Cardiac muscle cell (in vitro differentiated cells and primary cell): ENCODE results near the gene NCAM1. TPM values are rescaled to one million over a fixed set of nuclear protein-coding genes. Genes with fewer than 3 reads are reported as not detected.

Experiments
- DNase-seq, 2 donors: peaks; one replicate each; pipeline versions ENCODE4 v3.0.0 to v3.0.0-alpha.2; 2010 to 2017; ENCODE audit warnings: low read depth in 1 of 2, low spot score in 1 of 2
- H3K27ac ChIP-seq: fragments of 200-600 bp; sonication (generic); 2 replicates; pipeline ENCODE4 v1.5.1; 2016
- H3K27me3 ChIP-seq: fragments of 200-600 bp; sonication (generic); 2 replicates; pipeline ENCODE4 v1.6.0; 2016; ENCODE audit warnings: control low read depth
- H3K36me3 ChIP-seq: fragments of 200-600 bp; sonication (generic); 2 replicates; pipeline ENCODE4 v1.5.1; 2016; ENCODE audit warnings: control low read depth
- H3K4me1 ChIP-seq: fragments of 200-600 bp; sonication (generic); 2 replicates; pipeline ENCODE4 v1.8.1; 2017; ENCODE audit warnings: low read depth, mild to moderate bottlenecking, mixed run types
- H3K4me3 ChIP-seq: fragments of 200-600 bp; sonication (generic); 2 replicates; pipeline ENCODE4 v1.5.1; 2016; ENCODE audit warnings: mild to moderate bottlenecking
- H3K9me3 ChIP-seq: fragments of 200-600 bp; sonication (generic); 2 replicates; pipeline ENCODE4 v1.5.1; 2017; ENCODE audit warnings: low read depth, mild to moderate bottlenecking, control low read depth
- polyA plus RNA-seq: library from polyadenylated mRNA; unstranded; fragments of >200 nt; fragmentation: Nextera tagmentation; extraction: Ambion mirVana; gene quantifications from 2 replicates; pipeline ENCODE4 v1.2.1, GENCODE V29; 2016
- total RNA-seq: library from RNA; depleted of rRNA; stranded (reverse); fragments of >200 nt; gene quantifications from 2 replicates; pipeline ENCODE4 v1.2.3, GENCODE V29; 2016
- TF ChIP-seq, protein P1 (sequence below): IDR thresholded peaks from 2 replicates; pipeline ENCODE4 v1.5.1; 2012; ENCODE audit warnings: low read depth, mild to moderate bottlenecking, low read length

Gene NCAM1
- total and polyA plus RNA-seq, 2 experiments from 2014 or later: 61.9 to 203 TPM

DNA sequence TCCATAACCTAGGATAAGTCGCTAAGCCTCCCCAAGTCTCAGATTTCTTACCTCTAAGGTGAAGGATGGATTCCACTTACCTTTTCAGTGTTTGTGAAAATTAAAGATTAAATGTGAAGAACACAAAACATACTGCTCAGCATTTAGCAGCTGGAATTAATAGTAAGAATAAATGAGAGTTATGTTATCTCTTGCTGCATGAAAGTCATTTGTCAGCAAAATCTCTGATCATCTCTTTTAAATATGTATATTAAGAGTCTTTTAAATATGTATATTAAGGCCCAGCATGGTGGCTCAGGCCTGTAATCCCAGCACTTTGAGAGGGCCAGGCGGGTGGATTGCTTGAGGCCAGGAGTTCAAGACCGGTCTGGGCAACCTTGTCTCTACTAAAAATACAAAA is 280.8 kb downstream of the NCAM1 start:
- Histone ChIP-seq H3K27ac (no peak overlapping the region), H3K9me3 (no peaks in the 10 kb centered on the region), H3K4me3 (no peak overlapping the region), H3K27me3 (no peaks in the 10 kb centered on the region), H3K4me1 (peaks cover 4% of the 10 kb centered on the region), H3K36me3 (peaks cover 9% of the 10 kb centered on the region)
- DNase-seq: no peak
- TF ChIP-seq, protein P1, sequence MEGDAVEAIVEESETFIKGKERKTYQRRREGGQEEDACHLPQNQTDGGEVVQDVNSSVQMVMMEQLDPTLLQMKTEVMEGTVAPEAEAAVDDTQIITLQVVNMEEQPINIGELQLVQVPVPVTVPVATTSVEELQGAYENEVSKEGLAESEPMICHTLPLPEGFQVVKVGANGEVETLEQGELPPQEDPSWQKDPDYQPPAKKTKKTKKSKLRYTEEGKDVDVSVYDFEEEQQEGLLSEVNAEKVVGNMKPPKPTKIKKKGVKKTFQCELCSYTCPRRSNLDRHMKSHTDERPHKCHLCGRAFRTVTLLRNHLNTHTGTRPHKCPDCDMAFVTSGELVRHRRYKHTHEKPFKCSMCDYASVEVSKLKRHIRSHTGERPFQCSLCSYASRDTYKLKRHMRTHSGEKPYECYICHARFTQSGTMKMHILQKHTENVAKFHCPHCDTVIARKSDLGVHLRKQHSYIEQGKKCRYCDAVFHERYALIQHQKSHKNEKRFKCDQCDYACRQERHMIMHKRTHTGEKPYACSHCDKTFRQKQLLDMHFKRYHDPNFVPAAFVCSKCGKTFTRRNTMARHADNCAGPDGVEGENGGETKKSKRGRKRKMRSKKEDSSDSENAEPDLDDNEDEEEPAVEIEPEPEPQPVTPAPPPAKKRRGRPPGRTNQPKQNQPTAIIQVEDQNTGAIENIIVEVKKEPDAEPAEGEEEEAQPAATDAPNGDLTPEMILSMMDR: no peak

DNA sequence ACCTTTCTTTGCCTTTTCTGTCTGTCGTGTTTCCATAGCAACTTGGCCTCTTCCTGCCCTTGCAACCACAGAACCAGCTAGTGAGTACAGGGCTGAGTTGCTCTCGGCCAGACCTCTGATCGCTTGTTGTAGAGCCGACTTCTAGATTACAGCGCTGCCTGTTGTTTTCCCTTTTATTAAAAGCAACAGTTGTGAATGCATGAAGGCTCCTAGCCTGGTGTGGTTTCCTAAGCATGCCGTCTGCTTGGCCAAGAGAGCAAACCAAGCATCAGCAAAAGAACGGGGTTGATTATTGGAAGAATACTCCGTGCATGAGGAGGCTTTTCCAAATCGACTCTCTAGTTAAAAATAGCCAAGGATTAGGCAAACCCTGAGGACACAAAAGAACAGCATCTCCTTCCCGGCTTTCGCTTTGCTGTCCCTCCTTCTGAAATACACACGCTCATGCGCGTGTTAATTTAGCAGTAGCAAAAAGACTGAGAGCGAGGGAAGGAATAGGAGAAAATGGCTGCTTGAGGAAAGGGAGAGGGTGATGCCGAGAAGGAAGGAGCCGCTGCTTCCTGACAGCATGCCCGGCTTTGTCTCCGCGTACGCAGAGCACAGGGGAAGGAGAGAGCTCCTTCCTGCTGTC is 281.7 kb downstream of the NCAM1 start:
- peak in 1 of 2 donors; percentile 81 for DNase-seq
- no peak overlapping the region for H3K27ac ChIP-seq
- H3K9me3 ChIP-seq: no peaks in the 10 kb centered on the region
- TF ChIP-seq, protein P1: no peak
- no peak overlapping the region for H3K4me3 ChIP-seq
- peaks cover 4% of the 10 kb centered on the region for H3K4me1 ChIP-seq
- peaks cover 6% of the 10 kb centered on the region for H3K36me3 ChIP-seq
- H3K27me3 ChIP-seq: no peaks in the 10 kb centered on the region

DNA sequence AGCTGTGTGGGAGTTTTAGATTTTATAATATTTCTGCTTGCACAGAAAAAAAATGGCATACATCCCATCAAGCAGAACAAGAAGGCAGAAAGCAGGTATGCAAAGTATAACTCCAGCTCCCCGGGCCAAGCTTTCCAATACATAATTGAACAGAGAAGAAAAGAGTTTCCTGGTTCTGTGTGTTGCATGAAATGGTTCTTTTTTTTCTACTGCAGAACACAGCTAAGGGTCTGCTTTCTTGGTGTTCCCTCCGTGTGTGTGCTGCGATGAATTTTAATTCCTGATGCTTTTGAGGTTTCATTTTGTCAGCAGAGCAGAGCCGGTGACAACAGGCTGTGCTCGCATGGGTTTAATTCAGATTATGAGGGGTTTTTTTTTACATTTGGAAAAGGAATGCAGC is 282.5 kb downstream of the NCAM1 start:
- no peak overlapping the region for H3K27ac ChIP-seq
- no peak for DNase-seq
- H3K4me3 ChIP-seq: no peak overlapping the region
- peaks cover 6% of the 10 kb centered on the region for H3K36me3 ChIP-seq
- H3K27me3 ChIP-seq: no peaks in the 10 kb centered on the region
- no peaks in the 10 kb centered on the region for H3K9me3 ChIP-seq
- H3K4me1 ChIP-seq: peaks cover 4% of the 10 kb centered on the region
- TF ChIP-seq, protein P1: no peak

DNA sequence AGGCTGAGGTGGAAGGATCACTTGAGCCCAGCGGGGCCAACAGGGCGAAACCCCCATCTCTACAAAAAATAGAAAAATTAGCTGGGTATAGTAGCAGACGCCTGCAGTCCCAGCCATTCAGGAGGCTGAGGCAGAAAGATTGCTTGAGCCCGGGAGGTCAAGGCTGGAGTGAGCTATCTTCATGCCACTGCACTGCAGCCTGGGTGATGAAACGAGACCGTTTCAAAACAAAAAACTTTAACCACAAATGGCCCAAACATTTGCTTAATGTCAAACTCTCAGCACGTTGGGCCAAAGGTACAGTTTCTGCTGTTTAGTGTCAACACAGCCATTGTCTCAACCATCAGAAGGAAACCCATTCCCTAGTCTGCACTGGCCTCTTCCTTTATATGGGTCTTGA is 284.0 kb downstream of the NCAM1 start:
- H3K27ac ChIP-seq: no peak overlapping the region
- no peaks in the 10 kb centered on the region for H3K27me3 ChIP-seq
- H3K9me3 ChIP-seq: no peaks in the 10 kb centered on the region
- peak in 1 of 2 donors; percentile 9 for DNase-seq
- H3K36me3 ChIP-seq: peaks cover 6% of the 10 kb centered on the region
- H3K4me1 ChIP-seq: peaks cover 4% of the 10 kb centered on the region
- TF ChIP-seq, protein P1: no peak
- no peak overlapping the region for H3K4me3 ChIP-seq

DNA sequence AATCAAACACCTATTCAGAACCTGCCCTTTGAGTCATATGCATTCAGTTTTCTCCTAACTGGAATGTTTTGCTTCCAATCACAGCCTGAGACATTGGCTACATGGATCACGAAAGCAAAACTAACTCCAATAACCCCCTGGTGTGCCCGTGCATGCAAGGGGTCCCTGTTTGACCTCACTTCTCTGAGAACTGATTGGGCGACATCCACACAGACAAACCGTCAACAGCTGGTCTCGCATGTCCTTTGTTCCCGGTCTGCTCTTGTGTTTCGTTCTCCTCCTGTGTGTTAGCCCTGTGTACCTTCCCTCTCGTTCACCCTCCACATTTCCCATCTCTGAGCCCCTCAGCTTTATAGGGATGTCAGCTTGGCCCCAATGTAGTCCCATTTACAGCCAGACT is 286.0 kb downstream of the NCAM1 start:
- H3K9me3 ChIP-seq: no peaks in the 10 kb centered on the region
- H3K4me3 ChIP-seq: no peak overlapping the region
- no peaks in the 10 kb centered on the region for H3K27me3 ChIP-seq
- DNase-seq: no peak
- peaks cover 6% of the 10 kb centered on the region for H3K36me3 ChIP-seq
- no peak overlapping the region for H3K27ac ChIP-seq
- TF ChIP-seq, protein P1: no peak
- peaks cover 4% of the 10 kb centered on the region for H3K4me1 ChIP-seq
